GM18498 (cell line): ENCODE data around the gene MRPS23.
"Not testable (repeated sequence)": the region's sequence is repeated elsewhere in the genome, so short reads cannot be mapped to it uniquely, and the experiment has no call there.

Experiments used
- ATAC-seq: cut with Tn5 transposase; IDR thresholded peaks from one replicate; pipeline ENCODE4 v1.9.1; 2021; ENCODE audit warnings: mild to moderate bottlenecking, moderate library complexity; ENCODE audit not compliant: unreplicated experiment

MRPS23 gene

DNA sequence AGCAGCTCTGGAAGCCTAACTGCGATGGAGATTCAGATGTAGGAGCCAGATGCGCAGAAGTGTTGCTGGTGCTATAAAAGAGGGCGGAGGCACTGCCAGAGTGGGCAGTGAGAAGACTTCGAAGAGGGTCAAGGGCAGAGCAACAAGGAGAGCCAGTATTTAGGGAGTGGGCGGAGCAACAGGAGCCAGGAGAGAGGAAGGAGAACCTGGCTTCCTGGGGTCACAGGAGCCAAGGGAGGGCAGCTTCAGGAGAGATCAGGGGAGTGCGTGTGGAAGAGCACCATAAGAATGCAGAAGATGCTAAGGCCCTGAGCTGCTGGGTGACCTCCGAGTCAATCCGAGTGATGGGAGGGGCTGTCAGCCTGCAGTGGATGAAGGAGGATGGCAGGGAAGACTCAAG is 14.4 kb upstream of the MRPS23 start:
- no peak for ATAC-seq

DNA sequence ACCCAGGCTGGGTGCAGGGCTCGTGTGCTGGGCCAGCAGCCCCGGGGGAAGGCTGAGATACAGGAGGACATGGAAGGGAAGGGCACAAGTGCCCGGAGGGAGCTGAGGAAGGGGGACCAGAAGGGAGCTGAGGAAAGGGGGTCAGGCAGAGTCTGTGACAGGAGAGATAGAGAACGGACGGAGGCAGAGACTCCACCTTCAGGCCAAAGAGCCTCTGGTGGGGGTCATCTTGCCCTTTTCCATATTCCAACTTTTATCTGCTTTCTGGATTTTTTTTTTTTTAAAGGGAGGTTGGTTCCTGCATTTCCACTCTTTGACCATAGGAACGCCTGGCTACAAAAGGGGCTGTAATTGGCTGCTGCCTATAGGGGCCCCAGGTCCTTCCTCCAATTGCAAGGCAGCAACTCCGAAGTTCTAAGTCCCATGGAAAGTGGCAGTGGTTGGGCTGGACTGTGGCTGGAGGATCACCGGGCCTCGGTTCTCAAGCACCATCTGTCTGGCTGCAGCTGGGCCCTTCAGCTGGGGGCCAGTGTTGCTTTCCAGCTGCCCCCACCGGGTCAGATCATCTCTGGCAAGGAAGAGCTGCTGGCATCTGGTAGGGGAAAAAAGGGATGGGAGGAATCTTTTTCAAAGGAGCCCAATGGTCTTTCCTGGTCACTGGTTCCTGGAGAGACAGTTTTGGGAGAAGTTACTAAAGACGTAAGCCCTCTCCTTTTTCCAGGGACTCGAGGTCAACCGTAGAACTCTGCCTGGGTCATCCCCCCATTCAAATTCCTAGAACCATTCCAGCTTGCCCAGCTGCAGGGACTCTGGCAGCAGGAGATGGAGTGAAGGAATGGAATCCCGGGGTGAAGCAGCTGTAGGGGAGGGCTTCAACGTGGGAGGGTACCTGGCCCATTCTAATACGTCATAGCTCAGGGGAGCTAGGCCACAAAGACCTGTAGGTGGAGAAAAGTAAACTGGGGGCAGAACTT is 13.1 kb upstream of the MRPS23 start:
- ATAC-seq, result no peak

DNA sequence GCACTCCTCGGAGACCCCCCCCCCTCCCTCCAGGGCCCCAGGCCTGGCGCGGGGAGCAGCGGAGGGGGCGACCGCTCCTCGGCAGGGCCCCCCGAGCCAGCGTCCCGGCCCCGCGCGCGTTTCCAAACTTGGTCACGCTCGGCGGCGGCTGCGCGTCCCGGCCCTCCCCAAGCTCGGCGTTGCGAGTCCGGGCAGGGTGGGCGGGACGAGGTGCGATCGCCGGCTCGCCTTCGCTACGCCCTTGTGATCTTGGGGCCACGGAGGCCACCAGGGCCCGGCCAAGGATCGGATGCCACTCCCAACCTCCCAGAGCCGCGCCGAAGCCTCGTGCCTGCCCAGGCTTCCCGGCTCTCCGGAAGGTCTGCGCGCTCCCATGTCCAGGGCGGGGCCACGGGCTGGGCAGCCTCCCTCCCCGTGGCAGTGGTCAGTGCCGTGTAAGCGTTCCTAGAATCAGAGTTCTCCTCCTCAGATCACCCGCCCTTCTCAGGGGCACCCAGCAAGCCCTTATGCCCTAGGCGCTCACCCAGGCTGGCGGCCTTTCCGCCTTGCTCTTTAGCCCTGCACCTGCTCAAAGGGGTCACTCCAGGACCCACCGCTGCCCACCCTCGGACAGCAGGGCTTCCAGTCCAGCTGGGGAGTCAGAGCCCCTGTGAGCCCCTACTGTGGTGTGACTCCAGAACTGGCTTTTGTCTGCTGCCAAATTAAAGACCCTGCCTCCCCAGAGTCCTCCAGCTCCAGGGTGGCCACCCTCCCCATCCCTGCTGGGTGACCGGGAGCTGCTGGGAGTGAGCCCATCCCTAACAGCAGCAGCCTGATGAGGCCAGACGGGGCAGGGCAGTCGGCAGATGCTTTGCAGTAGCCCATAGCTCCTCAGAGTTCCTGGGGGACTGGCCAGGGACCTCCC is 12.2 kb upstream of the MRPS23 start:
- no peak for ATAC-seq

DNA sequence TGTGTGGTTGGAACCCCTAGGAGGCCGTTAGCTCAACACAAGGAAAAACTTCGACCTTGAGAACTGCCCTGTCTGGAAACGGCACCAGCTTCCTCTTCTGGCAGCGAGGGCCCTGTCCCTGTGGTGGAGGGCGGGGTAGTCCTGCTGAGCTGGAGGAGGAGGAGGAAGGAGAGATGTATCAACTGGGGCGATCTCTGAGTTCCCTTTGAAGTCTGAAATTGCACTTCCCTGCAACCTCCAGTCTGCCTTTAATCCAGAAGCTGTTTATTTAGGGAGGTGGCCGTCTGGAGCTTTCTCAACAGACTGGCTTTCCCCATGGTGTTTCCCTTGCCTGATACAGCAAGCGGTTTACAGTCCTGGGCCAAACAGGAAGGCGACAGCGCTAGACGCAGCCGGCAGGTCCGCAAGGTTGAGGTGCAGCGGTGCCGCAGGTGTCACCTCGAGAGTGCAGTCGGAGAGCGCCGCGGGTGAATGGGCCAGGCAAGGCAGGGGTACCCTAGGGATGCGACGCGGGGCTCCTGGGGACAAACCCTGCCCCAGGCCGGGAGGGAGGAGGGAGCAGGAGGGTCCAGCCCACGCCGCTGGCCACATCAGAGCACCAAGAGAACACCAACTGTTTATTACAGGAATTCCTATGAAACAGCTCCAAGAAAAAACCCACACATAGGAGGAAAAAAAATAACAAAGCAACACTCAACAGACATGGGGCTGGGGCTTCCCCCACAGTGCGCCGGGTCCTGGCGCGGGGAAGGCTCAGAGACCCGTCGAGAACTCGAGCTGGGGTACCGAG is 11.4 kb upstream of the MRPS23 start:
- no peak for ATAC-seq

DNA sequence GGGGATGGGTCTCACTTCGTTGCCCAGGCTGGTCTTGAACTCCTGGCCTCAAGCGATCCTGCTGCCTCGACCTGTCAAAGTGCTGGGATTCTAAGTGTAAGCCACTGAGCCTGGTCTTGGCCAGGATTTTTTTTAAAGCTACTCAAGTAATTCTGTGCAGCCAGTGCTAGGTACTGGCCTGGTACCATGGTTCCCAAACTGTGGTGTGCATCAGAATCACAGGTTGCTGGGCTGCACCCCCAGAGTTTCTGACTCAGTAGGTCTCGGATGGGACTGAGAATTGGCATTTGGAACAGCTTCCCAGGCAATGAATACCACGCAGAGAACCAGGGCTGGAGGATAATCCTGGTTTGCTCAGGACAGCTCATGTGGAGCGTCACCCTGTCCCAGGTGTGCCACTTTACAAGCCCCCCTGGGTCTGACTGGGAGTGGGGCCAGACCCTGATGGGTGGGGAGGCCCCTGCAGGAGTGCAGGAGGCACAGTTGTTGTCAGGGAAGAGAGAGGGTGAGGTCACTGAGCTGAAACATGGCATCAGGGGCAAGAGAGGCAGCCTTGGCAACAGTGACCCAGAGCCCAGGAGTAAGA is 10.7 kb upstream of the MRPS23 start:
- ATAC-seq, result no peak

DNA sequence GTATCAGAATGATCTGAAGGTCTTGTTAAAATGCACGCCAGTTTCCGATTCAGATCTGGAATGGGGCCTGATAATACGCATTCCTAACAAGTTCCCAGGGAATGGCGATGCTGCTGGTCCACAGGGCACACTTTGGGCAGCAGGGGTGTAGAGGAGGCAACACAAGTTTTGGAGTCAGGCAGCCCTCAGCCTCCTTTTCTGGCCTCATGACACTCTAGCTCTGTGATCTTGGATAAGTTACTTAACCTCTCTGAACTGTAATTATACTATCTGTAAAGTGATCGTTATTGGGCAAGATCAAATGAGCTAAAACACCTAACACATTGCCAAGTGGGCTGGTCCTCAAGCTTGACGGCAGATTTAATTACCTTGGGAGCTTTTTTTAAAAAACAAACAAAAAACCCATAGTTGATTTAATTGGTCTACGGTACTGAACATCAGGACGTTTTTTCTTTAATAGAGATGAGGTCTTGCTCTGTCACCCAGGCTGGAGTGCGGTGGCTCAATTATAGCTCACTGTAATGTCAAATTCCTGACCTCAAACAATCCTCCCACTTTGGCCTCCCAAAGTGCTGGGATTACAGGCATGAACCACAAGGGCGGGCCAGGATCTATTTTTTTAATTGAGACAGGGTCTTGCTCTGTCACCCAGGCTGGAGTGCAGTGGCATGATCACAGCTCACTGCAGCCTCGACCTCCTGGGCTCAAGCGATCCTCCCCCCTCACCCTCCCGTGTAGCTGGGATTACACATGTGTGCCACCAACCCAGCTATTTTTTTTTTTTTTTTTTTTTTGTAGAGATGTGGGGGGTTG is 10.0 kb upstream of the MRPS23 start:
- no peak for ATAC-seq

DNA sequence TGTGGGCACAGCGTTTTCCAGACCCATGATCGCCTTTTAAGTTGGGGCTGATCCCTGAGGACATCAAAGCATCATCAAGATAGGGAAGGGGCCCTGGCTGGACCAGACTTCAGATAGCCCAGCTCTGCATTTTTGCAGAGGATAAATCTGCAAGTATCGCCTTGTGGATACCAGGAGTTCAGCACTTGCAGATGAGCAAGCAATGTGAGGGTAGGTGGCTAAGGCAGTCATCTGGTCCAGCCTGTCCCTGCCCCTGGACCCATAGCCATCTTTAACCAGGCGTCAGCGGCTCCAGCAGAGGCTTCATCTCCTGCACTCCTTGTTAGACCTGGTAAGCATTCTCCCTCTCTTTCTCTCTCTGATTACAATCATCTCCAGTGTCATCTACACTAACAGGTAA is 9.0 kb upstream of the MRPS23 start:
- no peak for ATAC-seq

DNA sequence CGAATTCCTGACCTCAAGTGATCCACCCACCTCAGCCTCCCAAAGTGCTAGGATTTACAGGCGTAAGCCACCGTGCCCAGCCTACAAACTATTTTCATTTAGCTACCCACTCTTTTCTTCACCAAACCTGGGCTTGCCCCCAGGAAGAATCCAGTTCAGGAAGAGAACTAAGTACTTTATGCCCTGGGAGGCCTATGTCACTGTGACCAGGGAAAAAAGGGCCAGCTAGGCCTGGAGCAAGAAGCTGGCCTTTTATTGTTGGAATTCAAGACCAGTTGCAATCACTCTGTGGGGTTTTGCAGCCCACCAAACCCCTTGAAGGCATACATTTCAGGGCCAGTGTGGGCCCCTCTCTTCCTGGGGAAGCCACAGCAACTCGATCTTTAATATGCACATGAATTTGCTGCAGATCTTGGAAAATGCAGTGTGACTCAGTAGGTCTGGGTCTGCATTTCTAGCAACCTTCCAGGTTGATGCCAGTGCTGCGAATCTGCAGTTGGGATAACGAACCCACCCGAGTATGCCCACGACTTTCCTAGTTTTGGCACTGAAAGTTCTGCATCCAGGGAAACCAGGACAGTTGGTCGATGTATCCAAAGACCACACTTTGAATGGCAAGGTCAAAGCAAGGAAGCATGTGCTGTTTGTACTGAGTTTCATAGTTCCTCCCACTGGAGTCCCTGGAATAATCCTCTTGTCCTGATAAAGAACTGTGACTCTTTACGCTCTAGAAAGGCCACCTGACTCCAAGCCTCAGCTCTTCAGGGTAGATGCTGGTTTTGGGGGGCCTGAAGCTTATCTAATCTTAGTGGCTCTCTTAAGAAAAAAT is 7.2 kb upstream of the MRPS23 start:
- ATAC-seq, result no peak

DNA sequence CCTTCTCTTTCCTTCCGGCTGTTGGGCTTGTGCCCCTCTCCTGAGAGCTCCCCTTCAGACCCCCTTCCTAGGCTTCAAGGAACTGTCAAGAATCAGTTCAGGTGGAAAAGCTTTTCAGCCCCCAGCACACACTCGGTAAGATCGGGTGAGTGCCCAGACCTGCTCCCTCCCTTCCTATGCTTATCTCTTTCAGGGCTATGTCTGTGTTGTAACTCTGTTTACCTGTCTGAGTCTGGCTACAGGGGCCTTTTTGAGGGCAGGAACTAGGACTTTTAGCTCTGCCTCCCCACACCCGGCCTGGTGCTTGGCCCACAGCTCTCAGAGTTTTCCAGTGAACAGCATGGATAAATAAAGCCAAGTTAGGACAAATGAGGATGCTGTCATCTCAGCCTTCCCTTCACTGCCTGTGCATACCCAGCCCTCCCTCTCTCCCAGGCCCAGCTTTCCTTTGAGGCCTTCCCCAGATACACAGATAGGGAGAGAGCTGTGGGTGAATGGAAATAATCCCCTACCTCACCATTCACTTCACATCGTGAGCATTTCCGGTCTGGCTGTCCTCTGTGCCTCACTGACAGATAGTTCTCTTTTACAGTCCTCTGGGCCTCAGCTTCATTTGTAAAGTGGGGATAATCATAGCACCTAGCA is 5.7 kb upstream of the MRPS23 start:
- no peak for ATAC-seq

DNA sequence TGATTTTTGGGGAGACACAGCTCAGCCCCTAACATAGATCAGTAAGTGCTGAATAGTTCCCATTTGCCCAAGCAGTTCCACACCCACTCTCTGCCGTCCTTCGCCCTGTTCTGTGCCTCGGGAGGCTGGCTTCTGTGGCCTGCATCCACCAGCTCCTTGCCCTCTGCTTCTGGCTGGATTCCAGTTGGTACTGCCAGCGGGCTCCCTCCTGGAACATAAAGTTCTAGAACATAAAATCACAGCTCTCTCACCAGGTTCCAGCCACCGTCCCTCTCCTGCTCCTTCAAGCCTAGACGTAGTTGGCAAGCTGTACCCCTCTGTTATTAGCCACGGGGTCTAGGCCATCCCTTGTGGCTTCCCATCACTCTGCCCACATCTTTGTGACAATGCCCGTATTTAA is 3.9 kb upstream of the MRPS23 start:
- ATAC-seq, result no peak

DNA sequence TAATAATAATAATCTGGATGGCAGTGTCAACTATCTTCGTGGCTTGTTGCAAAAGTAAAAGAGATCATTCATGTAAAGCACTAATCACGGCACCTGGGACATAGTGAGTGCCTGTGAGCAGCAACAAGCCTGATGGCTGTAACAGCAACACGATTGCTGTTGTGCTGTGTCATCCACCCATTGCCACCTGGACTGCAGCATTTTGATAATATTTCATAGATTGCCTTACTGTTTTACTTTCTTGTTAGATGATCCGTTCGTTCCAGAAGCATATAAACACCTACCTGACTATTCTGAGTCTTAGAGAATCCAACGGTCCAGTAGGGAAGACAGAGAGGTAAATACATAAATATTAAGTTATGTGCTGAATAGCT is 3.1 kb upstream of the MRPS23 start:
- no peak for ATAC-seq

DNA sequence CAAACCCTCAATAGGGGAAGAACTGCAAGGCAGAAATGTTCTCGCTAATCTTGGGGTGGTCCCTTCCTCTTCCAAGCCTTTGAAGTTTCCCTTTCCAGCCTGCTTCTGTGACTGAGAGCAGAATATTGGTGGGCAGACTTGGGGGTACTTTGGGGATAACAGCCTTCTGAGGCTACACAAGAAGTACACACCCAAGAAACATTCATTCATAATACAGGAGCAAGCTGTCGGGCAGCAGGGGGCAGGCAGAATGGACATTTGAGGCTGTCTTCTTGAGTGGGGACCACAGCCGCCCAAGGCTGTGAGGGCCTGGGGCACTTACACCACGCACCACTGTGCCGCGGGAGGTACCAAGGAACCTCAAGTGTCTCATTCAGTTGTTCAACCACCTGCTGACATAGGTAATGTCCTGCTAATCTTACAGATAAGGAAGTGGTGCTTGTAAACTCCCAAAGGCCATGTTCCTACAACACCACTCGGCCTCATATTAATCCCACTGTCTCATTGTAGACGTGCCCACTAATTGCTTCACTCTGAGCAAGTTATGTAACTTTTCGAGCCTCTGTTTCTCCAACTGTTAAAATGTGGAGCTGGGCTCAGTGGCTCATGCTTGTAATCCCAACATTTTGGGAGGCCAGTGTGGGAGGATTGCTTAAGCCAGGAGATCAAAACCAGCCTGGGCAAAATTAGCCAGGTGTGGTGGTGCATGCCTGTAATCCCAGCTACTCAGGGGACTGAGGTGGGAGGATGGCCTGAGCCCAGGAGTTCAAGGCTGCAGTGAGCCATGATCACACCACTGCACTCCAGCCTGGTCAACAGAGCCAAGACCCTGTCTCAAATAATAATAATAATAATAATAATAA is 2.5 kb upstream of the MRPS23 start:
- ATAC-seq, result no peak

DNA sequence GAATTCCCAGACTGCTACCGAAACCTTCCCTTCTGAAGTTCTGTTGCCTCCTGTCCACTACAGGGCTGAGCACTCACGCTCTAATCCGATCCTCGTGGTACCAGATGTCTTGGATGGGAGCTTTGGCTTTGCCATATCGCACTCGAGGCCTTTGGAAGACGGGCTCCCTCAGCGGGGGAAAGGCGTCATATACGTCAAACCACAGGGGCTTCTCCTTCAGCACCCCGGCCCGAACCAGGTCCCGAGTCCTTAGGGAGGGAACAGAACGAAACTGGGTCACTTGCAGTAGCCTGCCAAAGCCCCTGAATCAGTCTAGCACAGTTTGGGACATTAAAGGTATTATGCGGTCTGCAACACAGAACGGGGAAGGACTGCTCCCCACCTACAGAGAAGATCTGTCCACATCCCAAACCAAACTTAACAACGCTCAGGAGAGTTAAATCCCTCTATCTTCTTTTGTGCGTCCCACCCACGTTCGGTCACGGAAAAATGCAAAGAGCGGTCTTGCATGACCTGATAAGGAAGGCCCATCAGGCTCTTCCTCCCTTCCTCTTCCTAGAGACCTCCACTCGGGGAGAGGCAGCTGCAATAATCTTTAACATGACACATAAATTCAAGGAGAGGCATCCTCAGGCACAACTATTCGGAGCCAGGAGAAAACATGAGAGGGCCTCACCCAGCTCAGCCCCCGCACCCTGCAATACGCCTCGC is 526 bp downstream of the MRPS23 start:
- no peak for ATAC-seq

DNA sequence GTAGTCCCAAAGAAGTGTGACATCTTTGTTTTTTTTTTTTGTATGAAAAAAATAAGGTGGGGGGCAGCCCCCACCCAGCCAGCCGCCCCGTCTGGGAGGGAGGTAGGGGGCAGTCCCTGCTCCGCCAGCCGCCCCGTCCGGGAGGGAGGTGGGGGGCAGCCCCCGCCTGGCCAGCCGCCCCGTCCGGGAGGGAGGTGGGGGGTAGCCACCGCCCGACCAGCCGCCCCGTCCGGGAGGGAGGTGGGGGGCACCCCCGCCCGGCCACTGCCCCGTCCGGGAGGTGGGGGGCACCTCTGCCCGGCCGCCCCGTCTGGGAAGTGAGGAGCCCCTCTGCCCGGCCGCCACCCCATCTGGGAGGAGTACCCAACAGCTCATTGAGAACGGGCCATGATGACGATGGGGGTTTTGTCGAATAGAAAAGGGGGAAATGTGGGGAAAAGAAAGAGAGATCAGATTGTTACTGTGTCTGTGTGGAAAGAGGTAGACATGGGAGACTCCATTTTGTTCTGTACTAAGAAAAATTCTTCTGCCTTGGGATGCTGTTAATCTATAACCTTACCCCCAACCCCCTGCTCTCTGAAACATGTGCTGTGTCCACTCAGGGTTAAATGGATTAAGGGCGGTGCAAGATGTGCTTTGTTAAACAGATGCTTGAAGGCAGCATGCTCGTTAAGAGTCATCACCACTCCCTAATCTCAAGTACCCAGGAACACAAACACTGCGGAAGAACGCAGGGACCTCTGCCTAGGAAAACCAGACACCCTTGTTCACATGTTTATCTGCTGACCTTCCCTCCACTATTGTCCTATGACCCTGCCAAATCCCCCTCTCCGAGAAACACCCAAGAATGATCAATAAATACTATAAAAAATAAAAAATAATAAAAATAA is 3.5 kb downstream of the MRPS23 start:
- ATAC-seq, result not testable (repeated sequence)

DNA sequence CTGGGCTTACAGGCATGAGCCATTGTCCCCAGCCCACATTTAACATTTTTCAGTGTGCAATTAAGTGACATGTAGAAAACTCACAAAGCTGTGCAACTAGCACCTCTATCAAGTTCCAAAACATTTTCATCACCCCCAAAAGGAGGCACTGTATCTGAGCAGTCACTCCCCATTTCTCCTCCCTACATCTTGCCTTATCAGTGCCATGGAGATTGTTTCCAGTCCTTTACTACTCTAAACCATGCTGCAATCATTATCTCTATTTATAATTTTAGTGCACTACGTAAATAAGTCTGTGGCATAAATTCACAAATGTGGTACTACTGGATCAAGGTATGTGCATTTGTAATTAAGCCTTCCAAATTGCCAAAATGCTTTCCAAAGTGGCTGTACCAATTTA is 7.6 kb downstream of the MRPS23 start:
- no peak for ATAC-seq

DNA sequence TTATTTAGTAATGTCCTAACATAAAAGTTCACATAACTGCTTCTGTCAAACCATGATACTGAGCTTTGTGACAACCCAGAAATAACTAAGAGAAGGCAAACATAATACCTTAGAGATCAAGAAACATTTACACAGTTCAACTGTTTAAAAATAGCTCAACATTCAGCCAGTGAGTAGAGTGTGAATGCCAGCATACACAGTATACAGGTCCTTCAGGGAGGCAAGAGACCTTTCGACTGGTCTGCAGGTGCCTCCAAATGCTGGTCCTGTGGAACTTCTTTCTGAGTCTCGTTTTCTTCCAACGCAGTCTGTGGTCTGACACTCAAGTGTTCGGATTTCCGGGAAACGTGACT is 10.3 kb downstream of the MRPS23 start:
- no peak for ATAC-seq
